G401.6 (cell line): ENCODE measurements around the gene AMBN.
A peak's percentile ranks its signal among the peaks of the same experiment; 100 is the strongest.
"Not testable (repeated sequence)": the region's sequence is repeated elsewhere in the genome, so short reads cannot be mapped to it uniquely, and the experiment has no call there.

Experiments used
- FAIRE-seq: peaks from 2 replicates; lab custom pipeline; 2012; peaks lifted over from hg19 to GRCh38; lab: Jason Lieb, UNC

Gene AMBN

GRCh38 chr4:70613306-70614183 is 21.5 kb downstream of the AMBN start:
- FAIRE-seq = no peak

GRCh38 chr4:70614184-70614555 is 22.1 kb downstream of the AMBN start:
- no peak for FAIRE-seq

- FAIRE-seq = no peak
Observed at GRCh38 chr4:70619288-70619687, 27.2 kb downstream of the AMBN start.

- FAIRE-seq = no peak
Observed at GRCh38 chr4:70619778-70620177, 27.7 kb downstream of the AMBN start.

- FAIRE-seq = no peak
Observed at GRCh38 chr4:70623323-70623722, 31.3 kb downstream of the AMBN start.

- peak; percentile 67 for FAIRE-seq
Observed at GRCh38 chr4:70624226-70624793, 32.3 kb downstream of the AMBN start.

- no peak for FAIRE-seq
Observed at GRCh38 chr4:70627620-70628019, 35.6 kb downstream of the AMBN start.

- FAIRE-seq = no peak
Observed at GRCh38 chr4:70628444-70628843, 36.4 kb downstream of the AMBN start, which contains the start of gene ENAM. Gene ENAM (plus strand): TSS chr4:70628744. CDS start chr4:70629501, 757 bp downstream.

GRCh38 chr4:70629469-70630090 is 37.5 kb downstream of the AMBN start:
- no peak for FAIRE-seq

- FAIRE-seq = no peak
Observed at GRCh38 chr4:70630162-70630561, 38.1 kb downstream of the AMBN start.

- FAIRE-seq = peak; percentile 64
Observed at GRCh38 chr4:70632028-70632427, 40.0 kb downstream of the AMBN start.

GRCh38 chr4:70634482-70634881 is 42.4 kb downstream of the AMBN start:
- no peak for FAIRE-seq

- FAIRE-seq = no peak
Observed at GRCh38 chr4:70637239-70637913, 45.3 kb downstream of the AMBN start.

- FAIRE-seq = no peak
Observed at GRCh38 chr4:70640192-70640591, 48.1 kb downstream of the AMBN start.

GRCh38 chr4:70650741-70651140 is 58.7 kb downstream of the AMBN start:
- FAIRE-seq = not testable (repeated sequence)

GRCh38 chr4:70651864-70652506 is 59.9 kb downstream of the AMBN start:
- peak; percentile 93 for FAIRE-seq

GRCh38 chr4:70654605-70655011 is 62.6 kb downstream of the AMBN start:
- no peak for FAIRE-seq
